Embryonic facial prominence (tissue), 1 donor: Measurements from ENCODE around the gene ITGA6.

Experiments
- DNase-seq: peaks from one replicate; pipeline ENCODE4 v3.0.0-alpha.2; 2016; ENCODE audit errors: extremely low spot score

ITGA6 gene

GRCh38 chr2:172416447-172417058 lies 10.8 kb upstream of the ITGA6 start:
- DNase-seq, result no peak

GRCh38 chr2:172420216-172420615 lies 7.2 kb upstream of the ITGA6 start:
- no peak for DNase-seq

- no peak for DNase-seq
Observed at GRCh38 chr2:172423160-172423559, 4.2 kb upstream of the ITGA6 start.

GRCh38 chr2:172425336-172425735 lies 2.0 kb upstream of the ITGA6 start:
- DNase-seq, result no peak

GRCh38 chr2:172426635-172427255 lies 641 bp upstream of the ITGA6 start:
- no peak for DNase-seq

- no peak for DNase-seq
Observed at GRCh38 chr2:172427990-172428831, 825 bp downstream of the ITGA6 start.

- no peak for DNase-seq
Observed at GRCh38 chr2:172428832-172429210, 1.4 kb downstream of the ITGA6 start.

- DNase-seq, result no peak
Observed at GRCh38 chr2:172429301-172429968, 2.0 kb downstream of the ITGA6 start.

- no peak for DNase-seq
Observed at GRCh38 chr2:172430027-172430426, 2.6 kb downstream of the ITGA6 start.

GRCh38 chr2:172430678-172431077 lies 3.3 kb downstream of the ITGA6 start:
- DNase-seq, result no peak

- DNase-seq, result no peak
Observed at GRCh38 chr2:172431463-172431862, 4.1 kb downstream of the ITGA6 start.

GRCh38 chr2:172431993-172432392 lies 4.6 kb downstream of the ITGA6 start:
- DNase-seq, result no peak

GRCh38 chr2:172433144-172433543 lies 5.8 kb downstream of the ITGA6 start:
- no peak for DNase-seq

- DNase-seq, result no peak
Observed at GRCh38 chr2:172434821-172435605, 7.6 kb downstream of the ITGA6 start.

- no peak for DNase-seq
Observed at GRCh38 chr2:172435606-172435911, 8.2 kb downstream of the ITGA6 start.

GRCh38 chr2:172436889-172437288 lies 9.5 kb downstream of the ITGA6 start:
- no peak for DNase-seq

- no peak for DNase-seq
Observed at GRCh38 chr2:172437419-172438341, 10.3 kb downstream of the ITGA6 start.

- no peak for DNase-seq
Observed at GRCh38 chr2:172438741-172439508, 11.5 kb downstream of the ITGA6 start.

GRCh38 chr2:172439509-172439860 lies 12.1 kb downstream of the ITGA6 start:
- no peak for DNase-seq

- DNase-seq, result no peak
Observed at GRCh38 chr2:172439911-172440310, 12.5 kb downstream of the ITGA6 start.
